PC-3 (cell line): ENCODE results near the gene BDH1. TPM values are rescaled to one million over a fixed set of nuclear protein-coding genes. Genes with fewer than 3 reads are reported as not detected.
A peak's percentile ranks its signal among the peaks of the same experiment; 100 is the strongest.

Experiments used
- ATAC-seq: fragments of 200-7000 bp; cut with Tn5 transposase; 2 replicates; pipeline ENCODE4 v1.9.1; 2020; ENCODE audit warnings: mild to moderate bottlenecking, moderate library complexity
- BruUV-seq: library from RNA; stranded (reverse); fragments of 400-500 nt; replicated peaks from 2 replicates; lab custom pipeline; 2021; lab: Mats Ljungman, UMichigan
- CTCF ChIA-PET: fragments of 300-600 bp; sonication (Branson Sonifier 250); formaldehyde crosslinking; loops from one replicate; lab custom pipeline; 2022; ENCODE audit warnings: antibody characterized with exemption; lab: Charles Lee
- POLR2A ChIA-PET: fragments of 300-600 bp; sonication (Branson Sonifier 250); formaldehyde crosslinking; loops from one replicate; lab custom pipeline; 2022; ENCODE audit warnings: antibody characterized with exemption; ENCODE audit not compliant: unreplicated experiment; lab: Charles Lee
- DNase-seq: peaks from one replicate; pipeline ENCODE4 v3.0.0-alpha.2; 2015
- H2AFZ ChIP-seq: fragments of 300-600 bp; sonication (generic); 2 replicates; pipeline ENCODE4 v1.6.0; 2016; ENCODE audit warnings: antibody characterized with exemption, low read length
- H3F3A ChIP-seq: fragments of 300-600 bp; sonication (generic); one replicate; pipeline ENCODE4 v1.6.0; 2017; ENCODE audit warnings: antibody characterized with exemption, low read length, control low read depth, mild to moderate bottlenecking; ENCODE audit not compliant: unreplicated experiment
- H3K27ac ChIP-seq: fragments of 300-600 bp; sonication (generic); 2 replicates; pipeline ENCODE4 v1.5.1; 2016; ENCODE audit warnings: mild to moderate bottlenecking, low read length
- H3K27me3 ChIP-seq: fragments of 300-600 bp; sonication (generic); 2 replicates; pipeline ENCODE4 v1.6.1; 2016; ENCODE audit warnings: low read length, mixed read lengths
- H3K36me3 ChIP-seq: fragments of 300-600 bp; sonication (generic); 2 replicates; pipeline ENCODE4 v1.6.1; 2016; ENCODE audit warnings: low read depth, mixed run types, low read length, mixed read lengths
- H3K4me1 ChIP-seq: fragments of 300-600 bp; sonication (generic); 2 replicates; pipeline ENCODE4 v1.5.1; 2016; ENCODE audit warnings: low read length; ENCODE audit not compliant: insufficient read depth
- H3K4me2 ChIP-seq: fragments of 300-600 bp; sonication (generic); 2 replicates; pipeline ENCODE4 v1.6.0; 2016; ENCODE audit warnings: low read length
- H3K4me3 ChIP-seq: fragments of 300-600 bp; sonication (generic); 2 replicates; pipeline ENCODE4 v1.5.1; 2016; ENCODE audit warnings: mild to moderate bottlenecking, low read length, mixed read lengths
- H3K79me2 ChIP-seq: fragments of 300-600 bp; sonication (generic); 2 replicates; pipeline ENCODE4 v1.6.1; 2017; ENCODE audit warnings: low read length, mixed read lengths
- H3K9ac ChIP-seq: fragments of 300-600 bp; sonication (generic); 2 replicates; pipeline ENCODE4 v1.6.0; 2016; ENCODE audit warnings: mild to moderate bottlenecking, low read length
- H3K9me2 ChIP-seq: fragments of 300-600 bp; sonication (generic); replicated peaks from 2 replicates; pipeline ENCODE4 v1.6.1; 2016; ENCODE audit warnings: mixed run types, low read length, mixed read lengths
- H3K9me3 ChIP-seq: fragments of 300-600 bp; sonication (generic); 2 replicates; pipeline ENCODE4 v1.6.1; 2016; ENCODE audit warnings: low read length, mixed read lengths
- H4K20me1 ChIP-seq: fragments of 300-600 bp; sonication (generic); 2 replicates; pipeline ENCODE4 v1.6.1; 2016; ENCODE audit warnings: low read length, mixed read lengths
- CTCF ChIP-seq: fragments of 300-600 bp; sonication (generic); conservative IDR thresholded peaks from 2 replicates; pipeline ENCODE4 v1.5.1; 2017; ENCODE audit warnings: antibody characterized with exemption, low read depth, mild to moderate bottlenecking, low read length
- EZH2 ChIP-seq: fragments of 300-600 bp; sonication (generic); IDR thresholded peaks from one replicate; pipeline ENCODE4 v1.6.1; 2017; ENCODE audit warnings: antibody characterized with exemption, mild to moderate bottlenecking, low read length; ENCODE audit not compliant: unreplicated experiment
- EZH2phosphoT487 ChIP-seq: fragments of 300-600 bp; sonication (generic); IDR thresholded peaks from 2 replicates; pipeline ENCODE4 v1.6.1; 2018; ENCODE audit warnings: mild to moderate bottlenecking, antibody characterized with exemption, low read length, borderline replicate concordance
- intact Hi-C: fragments of 100-400 bp; cut with micrococcal nuclease; formaldehyde crosslinking; loops from 2 replicates; pipeline ENCODE4 v1.9.0; 2023
- total RNA-seq: library from RNA; depleted of rRNA; stranded (reverse); fragments of >200 nt; gene quantifications from 2 replicates; pipeline ENCODE4 v1.2.3, GENCODE V29; 2014

Gene BDH1
- total RNA-seq, 1 experiment from 2014 or later: 10.6 TPM

GRCh38 chr3:197512691-197513571 lies 42.8 kb downstream of the BDH1 start:
- Histone ChIP-seq H3K27me3 (no peaks in the 10 kb centered on the region), H3K36me3 (no peaks in the 10 kb centered on the region), H3K4me2 (no peak overlapping the region), H3K4me1 (peaks cover 45% of the 10 kb centered on the region), H3K4me3 (no peak overlapping the region), H3K9me3 (no peaks in the 10 kb centered on the region), H3K9ac (no peak overlapping the region), H2AFZ (no peak overlapping the region), H3K79me2 (no peaks in the 10 kb centered on the region), H4K20me1 (no peaks in the 10 kb centered on the region), H3K27ac (peak overlapping the region; percentile 32; the same call in 1 of the 2 replicates), H3K9me2 (no peaks in the 10 kb centered on the region), H3F3A (no peaks in the 10 kb centered on the region)
- no TSS peak for BruUV-seq
- ChIA-PET CTCF (interaction anchor here (0.7 kb wide), 1 partner anchor 10 kb away, joined by 3 read pairs; no protein-coding TSS in a partner anchor), POLR2A (no interaction called here)
- DNase-seq (no peak), ATAC-seq (no peak)
- intact Hi-C loops: loop anchor here (5.0 kb wide), 1 partner anchor 216 kb away; the partner anchor contains the start of gene DLG1
- TF ChIP-seq CTCF (no peak), EZH2 (no peak)

- ChIA-PET POLR2A (no interaction called here), CTCF (no interaction called here)
- TF ChIP-seq CTCF (no peak), EZH2 (no peak), EZH2phosphoT487 (no peak)
- no peaks in the 10 kb centered on the region for H4K20me1 ChIP-seq
- no peaks in the 10 kb centered on the region for H3K9me2 ChIP-seq
- H3F3A ChIP-seq: no peaks in the 10 kb centered on the region
- no TSS peak for BruUV-seq
- H2AFZ ChIP-seq: no peak overlapping the region
- H3K4me1 ChIP-seq: peaks cover 42% of the 10 kb centered on the region
- ATAC-seq (no peak), DNase-seq (no peak)
- no peaks in the 10 kb centered on the region for H3K79me2 ChIP-seq
- H3K27me3 ChIP-seq: no peaks in the 10 kb centered on the region
- H3K27ac ChIP-seq: no peak overlapping the region
- H3K36me3 ChIP-seq: no peaks in the 10 kb centered on the region
- no peak overlapping the region for H3K4me2 ChIP-seq
- H3K9ac ChIP-seq: no peak overlapping the region
- no peak overlapping the region for H3K4me3 ChIP-seq
- intact Hi-C loops: loop anchor here (2.0 to 5.0 kb wide), 2 partner anchors 57 to 215 kb away; partner anchors contain the start of gene DLG1
- H3K9me3 ChIP-seq: no peaks in the 10 kb centered on the region
Observed at GRCh38 chr3:197511853-197512635, 43.7 kb downstream of the BDH1 start.
